Colon (tissue), 2 donors: ENCODE results near the gene IGF1R.

Experiments
- FAIRE-seq: peaks from 2 replicates; lab custom pipeline; 2012; peaks lifted over from hg19 to GRCh38; lab: Jason Lieb, UNC
- donor health status: control.
- donor health status: control.

IGF1R gene

DNA sequence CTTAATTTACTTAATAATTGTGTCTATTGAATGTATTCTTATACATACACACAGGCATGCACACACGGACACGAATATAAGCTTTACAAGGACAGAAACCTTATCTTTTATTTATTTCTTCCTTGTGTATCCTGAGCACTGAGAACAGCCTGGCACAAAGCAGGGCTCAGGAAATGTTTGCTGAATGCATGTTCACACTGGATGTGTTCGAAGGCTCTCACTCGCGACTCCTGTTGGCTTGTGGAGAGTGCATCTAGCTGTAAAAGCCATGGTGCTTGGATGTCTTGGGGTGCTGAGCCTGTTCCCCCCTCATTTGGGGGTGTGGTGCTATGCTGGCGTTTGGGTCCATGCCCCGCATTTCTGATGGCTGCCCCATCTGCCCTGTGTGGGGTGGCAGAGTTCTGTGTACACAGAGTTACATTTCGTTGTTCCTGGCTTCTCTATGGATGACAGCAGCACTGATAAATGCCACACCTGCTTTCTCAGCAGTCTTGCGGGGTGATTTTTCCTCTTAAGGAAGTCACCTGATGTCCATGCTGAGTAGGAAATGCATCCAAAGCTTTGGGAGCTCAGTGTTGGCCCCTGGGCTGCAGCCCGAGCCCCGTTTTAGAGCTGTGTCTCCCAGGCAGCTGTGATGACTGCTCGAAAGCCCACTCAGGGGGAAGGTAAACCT lies 148.5 kb downstream of the IGF1R start:
- FAIRE-seq = no peak

DNA sequence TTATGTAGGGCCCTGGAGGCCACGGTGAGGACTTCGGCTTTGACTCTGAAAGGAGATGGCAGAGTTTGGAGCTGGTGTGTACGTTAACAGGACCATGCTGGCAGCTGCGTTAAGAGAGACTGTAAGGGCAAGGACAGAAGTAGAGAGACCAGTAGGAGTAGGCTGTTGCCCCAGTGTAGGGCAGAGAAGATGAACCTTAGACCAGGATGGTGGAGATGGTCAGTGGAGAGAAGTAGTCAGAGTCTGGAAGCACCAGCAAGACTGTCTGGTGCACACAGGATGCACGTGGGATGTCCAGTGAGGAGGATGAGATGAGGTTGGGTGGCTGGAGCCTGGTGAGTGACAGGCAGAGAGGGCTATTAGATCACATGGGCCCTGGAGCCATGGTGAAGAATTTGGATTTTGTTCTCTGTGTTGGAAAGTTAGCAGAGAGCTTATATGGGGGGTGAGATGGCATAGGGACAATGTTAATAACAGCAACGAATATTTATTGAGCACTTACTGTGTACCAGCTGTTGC lies 150.1 kb downstream of the IGF1R start:
- FAIRE-seq = no peak

DNA sequence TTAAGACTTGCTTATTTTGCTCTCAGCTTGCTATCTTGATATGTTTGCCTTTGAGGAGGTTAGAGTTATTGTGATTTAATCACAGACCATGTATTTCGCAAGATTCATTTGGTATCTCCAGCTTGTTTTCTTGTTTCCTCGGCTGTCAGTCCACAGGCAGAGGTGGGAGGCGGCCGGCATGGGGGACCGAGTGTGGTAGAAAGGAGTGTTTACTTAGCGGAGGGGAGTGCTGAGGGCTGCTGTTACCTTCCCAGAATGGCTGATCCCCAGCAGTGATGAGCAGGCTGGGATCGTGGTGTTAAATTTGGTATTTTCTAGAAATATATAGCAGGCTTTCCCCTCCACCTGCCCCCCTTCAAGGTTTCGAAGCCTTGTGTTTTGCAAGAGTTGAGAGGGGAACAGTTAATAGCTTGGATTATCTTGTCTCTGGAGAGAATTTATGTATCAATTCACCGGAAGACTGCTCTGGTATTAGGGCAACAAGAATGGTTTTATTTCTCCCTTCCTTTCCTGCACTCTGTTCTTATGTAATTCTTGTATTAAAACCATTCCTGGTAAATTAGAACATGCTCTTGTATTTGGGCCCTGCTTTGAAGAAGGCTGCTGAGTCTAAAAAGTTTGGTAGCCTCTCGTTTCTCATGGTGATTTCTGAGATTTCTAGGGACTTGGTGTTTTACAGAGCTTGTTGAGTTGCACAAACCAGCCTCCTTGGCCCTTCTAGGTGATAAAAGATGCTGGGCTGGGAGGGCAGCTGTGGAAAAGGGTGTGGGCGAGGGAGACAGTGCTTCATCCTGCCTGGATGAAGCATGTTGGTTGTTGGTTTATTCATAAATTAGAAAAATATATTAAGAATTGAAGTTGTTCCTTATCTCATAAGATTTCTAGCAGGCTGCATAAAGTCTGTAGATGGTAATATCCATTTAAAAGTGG lies 151.4 kb downstream of the IGF1R start:
- FAIRE-seq = no peak

DNA sequence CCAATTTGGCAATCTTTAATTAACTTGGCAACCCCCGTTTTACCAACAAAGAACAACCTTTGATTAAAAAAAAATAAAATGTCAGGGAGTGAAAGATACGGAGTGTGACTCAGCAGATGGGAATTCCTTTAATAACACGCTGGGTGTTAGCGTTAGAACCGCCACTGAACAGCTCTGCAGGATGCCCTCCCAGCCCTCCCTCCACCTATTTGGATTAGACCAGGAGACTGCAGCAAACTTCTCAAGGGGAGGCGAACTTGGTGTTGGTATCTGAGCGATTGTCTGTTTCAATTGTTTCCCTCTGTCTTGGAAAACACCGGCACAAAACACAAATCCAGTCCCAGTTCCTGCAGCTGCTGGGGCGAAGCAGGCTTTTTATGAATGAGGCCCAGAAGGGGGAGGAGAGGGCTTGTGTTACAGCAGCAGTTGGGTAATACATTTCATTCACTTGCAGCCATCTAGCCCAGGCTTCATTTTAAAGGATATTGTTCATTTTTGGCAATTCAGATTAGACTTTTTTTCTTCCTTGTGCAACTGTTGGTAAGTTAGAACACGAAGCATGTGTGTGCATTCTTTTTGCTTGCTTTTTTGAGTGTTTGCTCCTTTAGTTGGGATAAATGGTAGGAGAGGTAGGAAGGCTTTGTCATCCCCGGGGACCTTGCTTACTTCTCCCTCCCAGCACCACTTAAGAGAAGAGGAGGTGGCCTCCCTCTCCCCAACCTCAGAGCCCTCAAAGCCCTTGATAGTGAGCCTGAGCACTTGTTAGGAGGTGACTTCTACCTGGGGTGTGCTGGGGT lies 152.3 kb downstream of the IGF1R start:
- FAIRE-seq = no peak

DNA sequence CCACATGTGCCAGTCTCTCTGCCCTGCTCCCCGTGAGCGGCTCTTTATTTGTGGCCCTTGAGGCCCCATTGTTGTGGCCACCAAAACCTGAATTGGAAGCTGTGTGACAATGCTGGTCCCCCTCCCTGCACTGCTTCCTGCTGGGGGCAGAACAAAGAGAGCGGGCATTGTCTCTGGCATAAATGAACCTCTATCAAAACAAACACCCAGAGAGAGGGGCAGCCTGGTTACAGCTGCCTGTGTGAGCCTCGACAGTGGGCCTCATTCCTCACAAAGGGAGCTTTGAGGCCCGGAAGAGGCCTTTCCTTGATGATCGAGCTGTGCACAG lies 152.9 kb downstream of the IGF1R start:
- no peak for FAIRE-seq

DNA sequence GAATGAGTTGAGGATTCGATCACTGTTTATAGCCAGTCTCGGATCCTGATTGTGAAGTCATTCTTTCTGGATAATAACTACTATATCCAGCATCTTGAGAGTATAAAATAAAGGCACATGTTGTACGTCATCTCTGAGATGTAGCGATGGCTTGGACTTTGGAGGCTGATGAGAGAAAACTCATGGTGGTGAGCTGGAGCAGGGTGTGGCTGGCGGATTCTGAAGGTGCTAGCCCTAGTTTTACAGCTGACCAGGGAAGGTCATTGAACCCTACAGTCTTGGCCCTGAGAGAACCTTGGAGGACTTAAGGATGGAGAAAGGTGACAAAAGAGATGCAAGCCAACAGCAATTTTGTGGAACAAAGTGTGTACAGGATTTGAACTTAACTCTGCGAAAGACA lies 153.8 kb downstream of the IGF1R start:
- no peak for FAIRE-seq

DNA sequence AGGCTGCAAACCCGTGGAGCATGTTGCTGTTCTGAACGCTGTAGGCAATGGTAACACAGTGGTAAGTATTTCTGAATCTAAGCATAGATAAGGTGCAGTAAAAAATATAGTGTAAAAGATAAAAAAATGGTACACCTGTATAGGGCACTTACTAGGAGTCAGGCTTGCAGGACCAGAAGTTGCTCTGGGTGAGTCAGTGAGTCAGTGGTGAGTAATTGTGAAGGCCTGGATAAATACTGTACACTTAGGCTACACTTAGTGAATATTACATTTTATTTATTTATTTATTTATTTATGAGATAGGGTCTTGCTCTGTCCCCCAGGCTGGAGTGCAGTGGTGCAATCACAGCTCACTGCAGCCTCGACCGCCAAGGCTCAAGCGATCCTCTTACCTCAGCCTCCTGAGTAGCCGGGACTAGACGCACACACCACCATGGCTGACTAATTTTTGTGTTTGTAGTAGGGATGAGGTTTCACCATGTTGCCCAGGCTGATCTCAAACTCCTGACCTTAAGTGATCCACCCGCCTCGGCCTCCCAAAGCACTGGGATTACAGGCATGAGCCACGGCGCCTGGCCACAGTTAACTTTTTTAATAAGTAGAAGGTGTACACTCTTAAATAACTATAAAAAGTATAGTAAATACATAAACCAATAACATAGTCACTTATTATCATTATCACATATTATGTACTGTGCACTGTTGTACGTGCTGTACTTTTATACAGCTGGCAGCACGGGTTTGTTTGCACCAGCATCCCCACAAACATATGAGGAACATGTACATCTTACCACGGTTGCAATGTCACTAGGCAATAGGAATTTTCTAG lies 155.1 kb downstream of the IGF1R start:
- no peak for FAIRE-seq

DNA sequence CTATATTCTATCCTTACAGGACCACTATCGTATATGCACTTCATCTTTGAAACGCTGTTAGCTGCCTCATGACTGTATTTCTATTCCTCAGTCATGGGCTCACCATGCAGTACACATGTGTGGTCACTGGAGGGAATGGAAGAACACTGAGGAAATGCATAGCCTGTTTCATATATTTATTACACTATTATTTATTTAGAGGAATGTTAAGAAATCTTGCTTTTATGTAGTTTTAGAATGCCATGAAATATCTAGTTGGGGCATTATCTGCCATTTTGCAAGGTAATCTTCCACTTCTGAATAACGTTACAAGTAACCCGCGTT lies 155.7 kb downstream of the IGF1R start:
- FAIRE-seq = no peak

DNA sequence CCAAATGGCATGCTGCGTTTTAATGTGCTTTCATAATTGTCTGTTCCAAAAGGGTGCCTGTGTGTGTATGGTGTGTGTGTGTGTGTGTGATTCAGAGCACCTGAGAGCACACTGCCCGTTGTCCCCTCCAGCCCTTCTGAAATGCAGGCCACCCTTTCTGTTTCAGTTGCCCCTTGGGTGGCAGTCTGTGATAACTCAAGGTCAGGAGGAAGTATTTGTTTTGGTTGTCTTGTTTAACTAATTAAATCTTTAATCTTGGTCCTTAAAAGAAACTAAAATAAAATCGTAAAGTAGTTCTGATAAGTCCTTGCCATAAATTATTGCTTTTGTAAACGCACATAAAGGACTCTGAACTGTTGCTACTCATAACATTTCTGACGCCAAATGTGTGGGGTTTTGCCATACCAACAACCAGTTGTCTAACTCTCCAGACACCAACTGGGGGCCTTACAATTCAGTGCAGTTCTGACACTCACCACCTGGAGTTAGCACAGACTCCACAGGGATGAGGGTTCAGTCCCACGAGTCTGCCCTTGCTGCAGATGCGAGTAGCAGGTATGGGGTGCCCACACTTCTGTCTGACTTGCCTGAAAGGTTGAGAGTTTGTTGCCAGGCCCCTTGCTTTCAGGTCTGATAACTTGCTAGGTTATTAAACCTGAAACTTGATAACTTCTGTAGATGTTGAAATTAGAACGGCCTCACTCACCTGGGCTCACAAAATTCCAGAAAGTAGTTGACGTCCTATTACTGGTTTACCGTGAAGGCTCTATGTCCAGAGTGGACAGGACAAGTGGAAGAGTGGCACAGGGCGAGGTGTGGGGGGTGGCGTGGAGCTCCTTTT lies 157.3 kb downstream of the IGF1R start:
- FAIRE-seq = no peak

DNA sequence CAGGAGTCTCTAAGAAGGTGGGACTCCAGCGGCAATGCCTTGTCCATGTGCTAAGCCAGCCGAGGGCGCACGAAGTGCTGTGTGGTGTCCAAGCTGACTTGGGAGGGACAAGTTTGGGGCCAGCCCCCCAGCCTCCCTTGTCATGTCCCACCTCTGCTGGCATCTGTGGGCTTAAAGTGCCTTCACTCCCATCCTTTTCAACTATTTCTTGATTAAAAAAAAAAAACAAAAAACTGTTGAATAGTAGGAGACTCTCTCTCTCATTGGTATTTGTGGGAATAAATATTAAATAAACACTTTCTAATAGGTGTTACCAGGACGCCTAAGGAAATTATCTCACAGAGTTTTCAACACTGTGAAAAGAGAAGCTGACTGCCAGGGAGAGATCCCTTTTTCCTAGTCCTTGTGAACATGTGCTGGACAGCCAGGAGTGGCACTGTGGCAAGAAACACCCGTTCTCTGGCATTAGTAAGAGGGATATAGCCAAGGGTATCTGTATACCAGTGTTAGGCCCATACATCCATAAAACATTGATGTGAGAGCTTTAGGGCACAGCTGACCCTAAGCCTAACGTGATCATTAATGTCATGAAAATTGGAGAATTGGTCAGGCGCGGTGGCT lies 158.0 kb downstream of the IGF1R start:
- no peak for FAIRE-seq

DNA sequence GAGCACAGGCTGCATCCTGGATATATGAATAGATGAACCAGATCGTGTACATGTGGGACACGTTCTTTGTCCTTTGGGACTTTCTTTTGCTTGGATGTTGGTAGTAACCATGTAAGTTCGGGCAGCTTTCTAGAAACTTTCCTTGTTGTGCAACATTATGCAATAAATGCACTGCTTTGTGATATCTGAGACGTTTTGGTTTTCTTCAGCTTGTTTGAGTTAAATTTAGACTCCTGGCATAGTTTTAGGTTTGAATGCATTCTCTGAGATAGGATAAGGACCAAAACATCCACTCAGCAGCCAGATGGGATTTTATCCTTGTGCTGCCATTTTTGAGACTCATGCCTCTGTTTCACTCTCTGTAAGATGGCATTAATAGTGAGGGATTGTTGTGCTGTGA lies 158.9 kb downstream of the IGF1R start:
- FAIRE-seq = no peak

DNA sequence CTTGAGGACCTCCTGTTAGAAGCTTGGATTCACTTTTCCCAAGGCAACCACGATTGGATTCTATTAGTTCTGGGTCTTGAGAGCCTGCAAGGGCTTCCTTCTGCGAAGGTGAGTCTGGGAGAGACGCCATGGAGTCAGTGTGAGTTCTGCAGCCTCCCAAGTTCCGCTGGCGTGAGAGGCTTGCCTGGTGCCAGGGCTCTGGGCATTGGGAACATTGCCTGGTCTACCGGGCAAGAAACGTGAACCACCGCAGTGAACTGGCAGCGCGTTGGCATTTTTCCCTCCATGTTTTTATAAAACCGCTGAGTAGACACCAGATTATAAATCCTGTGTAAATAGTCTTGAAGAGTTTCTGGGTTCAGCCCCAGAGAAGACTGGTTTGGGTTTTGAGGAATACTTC lies 160.9 kb downstream of the IGF1R start:
- no peak for FAIRE-seq

DNA sequence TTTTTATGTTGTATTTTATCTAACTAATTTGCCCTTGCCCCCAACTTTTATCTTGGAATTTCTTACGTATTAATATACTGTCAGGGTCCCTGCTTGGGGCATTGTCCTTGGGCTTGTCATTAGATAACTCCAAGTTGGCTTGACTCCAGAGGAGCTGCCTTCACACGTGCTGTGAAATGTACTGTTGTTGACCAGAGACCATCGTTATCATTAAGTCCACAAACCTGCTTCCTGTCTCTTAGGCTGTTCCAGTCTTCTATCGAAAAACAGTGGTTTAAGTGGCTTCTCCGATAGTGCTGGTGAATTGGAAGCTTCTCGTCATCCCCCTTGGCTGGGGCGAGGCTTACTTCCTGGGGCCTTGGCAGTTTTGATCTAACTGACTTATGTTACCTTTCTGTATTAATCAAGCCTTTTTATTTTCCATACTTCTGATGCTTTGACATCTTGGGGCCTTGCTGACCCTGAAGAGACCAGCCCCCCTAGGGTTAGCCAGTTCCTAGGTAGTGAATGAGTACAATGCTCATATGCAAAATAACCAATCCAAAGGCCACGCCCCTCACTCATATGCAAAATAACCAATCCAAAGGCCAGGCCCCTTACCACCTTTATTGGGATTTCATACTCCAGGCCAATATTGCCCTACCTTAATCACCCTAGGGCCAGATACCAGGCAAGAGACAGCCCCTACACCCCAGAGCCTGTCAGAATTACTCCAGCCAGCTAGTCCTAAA lies 164.5 kb downstream of the IGF1R start:
- FAIRE-seq = no peak

DNA sequence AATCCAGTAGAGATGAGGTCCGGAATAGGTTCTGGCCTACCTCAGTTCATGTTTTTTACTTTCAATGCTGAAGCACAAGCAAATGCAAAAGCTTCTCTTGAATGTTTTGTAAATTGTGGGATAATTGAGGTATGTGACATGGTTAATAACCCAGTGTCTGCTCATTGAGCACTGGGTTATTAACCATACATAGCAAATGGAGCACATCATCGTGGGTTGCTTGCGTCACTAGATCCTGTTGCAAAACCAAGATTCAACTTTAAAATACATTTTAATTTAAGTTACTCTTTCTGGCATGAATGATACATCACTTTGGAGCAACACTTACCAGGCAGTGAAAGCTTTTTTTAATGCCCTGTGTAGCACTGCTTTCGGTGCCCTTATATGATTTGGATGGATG lies 165.6 kb downstream of the IGF1R start:
- FAIRE-seq = no peak

DNA sequence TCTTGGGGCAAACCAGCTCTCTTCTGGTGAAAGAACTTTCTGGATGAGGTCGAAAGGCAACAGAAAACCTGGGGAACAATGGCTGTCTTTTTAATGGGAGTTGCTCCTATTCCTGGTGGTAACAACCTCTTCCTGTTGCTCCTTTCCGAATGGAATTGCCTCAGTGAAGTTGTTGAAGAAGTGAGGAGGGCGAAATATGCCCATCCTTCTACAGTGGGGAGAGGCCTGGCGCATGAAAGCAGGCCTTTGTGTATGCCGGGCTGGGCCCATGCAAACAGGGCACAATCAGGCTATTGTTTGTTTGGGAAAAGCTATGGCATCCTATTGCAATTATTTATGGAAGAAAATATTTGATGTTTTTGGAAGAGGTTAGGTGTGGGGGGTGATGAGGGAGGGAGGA lies 166.9 kb downstream of the IGF1R start:
- FAIRE-seq = no peak

DNA sequence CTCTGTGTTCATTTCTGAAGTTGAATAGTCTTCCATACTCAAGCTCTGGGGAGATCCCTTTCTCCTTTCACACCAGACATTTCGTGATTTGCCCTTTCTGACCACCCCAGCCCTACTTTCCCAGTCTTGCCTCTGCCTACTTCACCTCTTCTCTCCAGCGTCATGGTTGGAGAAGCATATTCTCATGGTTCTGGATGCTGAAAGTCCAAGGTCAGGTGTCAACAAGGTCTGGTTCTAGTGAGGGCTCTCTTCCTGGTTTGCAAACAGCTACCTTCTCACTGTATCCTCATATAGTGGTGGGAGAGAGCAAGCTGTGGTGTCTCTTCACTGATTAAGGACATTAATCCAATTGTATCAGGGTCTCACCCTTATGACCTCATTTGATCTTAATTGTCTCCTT lies 169.4 kb downstream of the IGF1R start:
- FAIRE-seq = no peak

DNA sequence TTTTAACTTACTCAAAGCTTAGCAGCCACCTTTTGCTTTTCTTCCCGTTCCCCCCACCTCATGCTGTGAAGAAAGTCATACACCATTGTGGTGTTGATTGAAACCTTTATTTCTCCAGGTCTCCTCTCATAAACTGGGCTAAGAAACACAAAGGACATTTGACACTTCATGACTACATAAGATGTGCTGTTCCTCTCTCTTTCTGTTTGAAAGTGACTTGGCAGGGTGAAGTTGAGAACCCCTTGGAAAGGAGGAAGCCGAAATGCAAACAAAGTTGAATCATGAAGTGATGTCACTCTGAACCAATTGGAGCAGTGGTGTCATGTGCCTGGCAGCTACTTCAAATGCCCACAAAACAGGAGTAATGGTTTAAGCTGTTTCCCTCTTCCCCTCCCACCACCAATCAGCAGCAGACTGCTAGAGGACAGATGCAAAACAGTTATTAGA lies 174.7 kb downstream of the IGF1R start:
- FAIRE-seq = no peak

DNA sequence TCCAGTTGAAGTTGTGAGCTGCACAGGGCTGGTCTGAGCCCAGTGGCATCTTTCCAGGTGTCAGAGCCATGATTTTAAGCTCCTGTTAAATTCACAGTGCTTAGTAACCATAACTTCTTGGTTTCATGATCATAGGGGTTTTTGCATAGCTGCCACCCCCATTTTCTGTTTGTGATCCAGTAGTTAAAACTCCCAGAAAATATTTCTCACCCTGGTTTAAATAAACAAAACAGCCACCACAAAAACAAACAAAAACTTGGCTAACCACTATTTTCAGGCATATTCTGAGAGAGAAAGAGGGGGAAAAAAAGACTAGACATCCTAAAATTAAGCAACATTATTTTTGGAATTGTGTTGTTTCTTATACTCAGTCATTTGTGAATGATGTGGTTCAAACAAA lies 175.3 kb downstream of the IGF1R start:
- no peak for FAIRE-seq

DNA sequence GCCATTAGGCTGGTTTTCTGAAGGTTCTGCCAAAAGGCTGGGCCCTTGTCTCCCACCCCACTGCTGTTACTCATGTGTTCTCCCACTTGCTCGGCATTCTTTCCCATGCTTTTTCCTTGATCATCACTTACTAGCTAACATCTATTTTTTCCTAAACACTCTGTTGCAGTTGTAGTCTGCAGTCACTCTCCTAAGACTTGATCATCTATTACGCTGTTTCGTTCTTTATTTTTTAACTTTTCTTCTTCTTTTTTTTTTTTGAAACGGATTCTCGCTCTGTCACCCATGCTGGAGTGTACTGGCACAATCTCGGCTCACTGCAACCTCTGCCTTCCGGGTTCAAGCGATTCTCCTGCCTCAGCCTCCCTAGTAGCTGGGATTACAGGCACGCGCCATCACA lies 176.3 kb downstream of the IGF1R start:
- FAIRE-seq = no peak

DNA sequence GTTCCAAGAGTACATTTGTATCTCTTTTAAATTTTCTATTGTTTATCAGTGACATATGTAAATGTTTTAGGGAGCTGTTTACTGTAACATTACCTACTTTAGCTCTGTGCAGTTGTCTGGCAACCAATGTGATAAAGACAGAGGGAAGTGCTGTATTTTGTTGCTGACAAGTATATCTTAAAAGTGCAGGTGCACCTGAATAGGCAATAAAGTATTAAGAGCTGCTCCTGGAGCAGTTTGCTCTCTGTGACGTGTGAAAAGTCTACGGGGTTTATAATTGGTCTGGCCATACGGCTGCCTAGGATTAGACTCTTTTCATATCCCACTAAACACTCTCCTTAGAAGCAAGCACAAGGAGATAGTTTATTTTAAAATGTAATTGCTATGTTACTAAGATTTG lies 178.3 kb downstream of the IGF1R start:
- no peak for FAIRE-seq
